Hepatocyte (in vitro differentiated cells): ENCODE data around the gene RPUSD4. TPM values are rescaled to one million over a fixed set of nuclear protein-coding genes. Genes with fewer than 3 reads are reported as not detected.
"Not testable (repeated sequence)": the region's sequence is repeated elsewhere in the genome, so short reads cannot be mapped to it uniquely, and the experiment has no call there.

ENCODE experiments used
- DNase-seq: peaks from one replicate; pipeline ENCODE4 v3.0.0-alpha.2; 2016; ENCODE audit warnings: low spot score
- H2AFZ ChIP-seq: fragments of 200-600 bp; sonication (generic); 2 replicates; pipeline ENCODE4 v1.6.0; 2016; ENCODE audit warnings: antibody characterized with exemption, mild to moderate bottlenecking
- H3K27ac ChIP-seq: fragments of 200-600 bp; sonication (generic); 2 replicates; pipeline ENCODE4 v1.5.1; 2016; ENCODE audit warnings: mild to moderate bottlenecking
- H3K27me3 ChIP-seq: fragments of 200-600 bp; sonication (generic); 2 replicates; pipeline ENCODE4 v1.6.1; 2016
- H3K36me3 ChIP-seq: fragments of 200-600 bp; sonication (generic); replicated peaks from 2 replicates; pipeline ENCODE4 v1.5.1; 2016; ENCODE audit warnings: low read depth; ENCODE audit not compliant: insufficient read depth
- H3K4me1 ChIP-seq: fragments of 200-600 bp; sonication (generic); 2 replicates; pipeline ENCODE4 v1.5.1; 2016; ENCODE audit warnings: mild to moderate bottlenecking, moderate library complexity; ENCODE audit not compliant: insufficient read depth
- H3K4me2 ChIP-seq: fragments of 200-600 bp; sonication (generic); 2 replicates; pipeline ENCODE4 v1.6.0; 2016
- H3K4me3 ChIP-seq: fragments of 200-600 bp; sonication (generic); 2 replicates; pipeline ENCODE4 v1.5.1; 2016; ENCODE audit warnings: mild to moderate bottlenecking
- H3K79me2 ChIP-seq: fragments of 200-600 bp; sonication (generic); 2 replicates; pipeline ENCODE4 v1.6.0; 2017; ENCODE audit warnings: mild to moderate bottlenecking
- H3K9me2 ChIP-seq: fragments of 200-600 bp; sonication (generic); replicated peaks from 2 replicates; pipeline ENCODE4 v1.6.0; 2017; ENCODE audit warnings: mild to moderate bottlenecking; ENCODE audit not compliant: insufficient read depth
- H3K9me3 ChIP-seq: fragments of 200-600 bp; sonication (generic); 2 replicates; pipeline ENCODE4 v1.5.1; 2016; ENCODE audit warnings: low read depth, mild to moderate bottlenecking
- H4K20me1 ChIP-seq: fragments of 200-600 bp; sonication (generic); 2 replicates; pipeline ENCODE4 v1.6.0; 2016; ENCODE audit warnings: mild to moderate bottlenecking; ENCODE audit not compliant: insufficient read depth, poor library complexity, severe bottlenecking
- CTCF ChIP-seq: fragments of 200-600 bp; sonication (generic); IDR thresholded peaks from 2 replicates; pipeline ENCODE4 v1.5.1; 2016; ENCODE audit warnings: antibody characterized with exemption, mild to moderate bottlenecking; ENCODE audit not compliant: poor library complexity
- EZH2 ChIP-seq: fragments of 200-600 bp; sonication (generic); IDR thresholded peaks from 2 replicates; pipeline ENCODE4 v1.6.1; 2016; ENCODE audit warnings: antibody characterized with exemption, mild to moderate bottlenecking, borderline replicate concordance
- EZH2phosphoT487 ChIP-seq: fragments of 200-600 bp; sonication (generic); IDR thresholded peaks from one replicate; pipeline ENCODE4 v1.6.1; 2018; ENCODE audit warnings: antibody characterized with exemption, mild to moderate bottlenecking, low read depth, moderate library complexity; ENCODE audit not compliant: unreplicated experiment, severe bottlenecking
- WGBS: methylation state at CpG from one replicate; pipeline ENCODE4 v1.1.6; 2016; ENCODE audit warnings: low lambda C conversion rate; ENCODE audit errors: missing lambda C conversion rate; 5-methylcytosine and 5-hydroxymethylcytosine counted together
- polyA plus RNA-seq: library from polyadenylated mRNA; unstranded; fragments of >200 nt; fragmentation: Nextera tagmentation; extraction: Ambion mirVana; gene quantifications from 2 replicates; pipeline ENCODE4 v1.2.1, GENCODE V29; 2016
- total RNA-seq: library from RNA; depleted of rRNA; stranded (reverse); fragments of >200 nt; gene quantifications from 2 replicates; pipeline ENCODE4 v1.2.3, GENCODE V29; 2014

The RPUSD4 gene
- total RNA-seq (24.0 and 26.4 TPM in 2 replicates), polyA plus RNA-seq (13.3 and 16.5 TPM in 2 replicates)

GRCh38 chr11:126211236-126212088, at the start of gene RPUSD4, which contains the start of gene FAM118B:
Gene RPUSD4, minus strand, starts transcription at chr11:126211650. Its CDS starts 12 bp downstream, at chr11:126211638.
Gene FAM118B, plus strand, starts transcription at chr11:126211782. Its CDS starts 23,220 bp downstream, at chr11:126235002.
- H3K4me1 ChIP-seq, result peaks cover 7% of the 10 kb centered on the region
- WGBS, result under 1% methylated on average over 37 of the region's 62 CpGs
- TF ChIP-seq EZH2 (no peak), EZH2phosphoT487 (no peak), CTCF (no peak)

GRCh38 chr11:126257764-126258163, 46.3 kb upstream of the RPUSD4 start:
- Histone ChIP-seq H3K4me2 (no peak overlapping the region), H3K4me1 (no peaks in the 10 kb centered on the region), H3K79me2 (no peaks in the 10 kb centered on the region), H3K36me3 (no peaks in the 10 kb centered on the region), H3K27me3 (no peaks in the 10 kb centered on the region), H3K27ac (no peak overlapping the region), H2AFZ (no peak overlapping the region), H3K4me3 (no peak overlapping the region), H3K9me2 (no peaks in the 10 kb centered on the region), H4K20me1 (no peaks in the 10 kb centered on the region), H3K9me3 (no peaks in the 10 kb centered on the region)
- DNase-seq, result no peak
- WGBS, result 90% methylated on average over 2 of the region's 2 CpGs
- TF ChIP-seq EZH2phosphoT487 (no peak), EZH2 (no peak), CTCF (no peak)

More at GRCh38 chr11:126211236-126212088, at the start of gene RPUSD4, which contains the start of gene FAM118B:
- no peaks in the 10 kb centered on the region for H3K36me3 ChIP-seq
- H3K27me3 ChIP-seq, result no peaks in the 10 kb centered on the region
- peak within 1 kb of the TSS; percentile 83 for H3K27ac ChIP-seq
- H3K79me2 ChIP-seq, result peaks cover 55% of the 10 kb centered on the region
- no peaks in the 10 kb centered on the region for H3K9me2 ChIP-seq
- peak; percentile 99 for DNase-seq
- H3K4me3 ChIP-seq, result peak within 1 kb of the TSS; percentile 94
- no peaks in the 10 kb centered on the region for H4K20me1 ChIP-seq
- peak within 1 kb of the TSS; percentile 96 for H3K4me2 ChIP-seq
- no peaks in the 10 kb centered on the region for H3K9me3 ChIP-seq
- peak within 1 kb of the TSS; percentile 96 for H2AFZ ChIP-seq

- Histone ChIP-seq H4K20me1 (no peaks in the 10 kb centered on the region), H3K27me3 (no peaks in the 10 kb centered on the region), H3K4me3 (no peak overlapping the region), H3K9me3 (no peaks in the 10 kb centered on the region), H3K9me2 (no peaks in the 10 kb centered on the region), H3K79me2 (no peaks in the 10 kb centered on the region), H3K27ac (no peak overlapping the region), H2AFZ (no peak overlapping the region), H3K36me3 (no peaks in the 10 kb centered on the region), H3K4me1 (no peaks in the 10 kb centered on the region), H3K4me2 (no peak overlapping the region)
- TF ChIP-seq EZH2 (no peak), EZH2phosphoT487 (no peak)
- DNase-seq, result no peak
- 96% methylated on average over 2 of the region's 2 CpGs for WGBS
Measured at GRCh38 chr11:126257144-126257543, 45.7 kb upstream of the RPUSD4 start.

GRCh38 chr11:126256216-126256615, 44.8 kb upstream of the RPUSD4 start:
- H3K36me3 ChIP-seq, result no peaks in the 10 kb centered on the region

GRCh38 chr11:126255507-126255906, 44.1 kb upstream of the RPUSD4 start:
- H3K4me3 ChIP-seq, H3K36me3 ChIP-seq, H3K79me2 ChIP-seq, H3K27ac ChIP-seq, H3K4me2 ChIP-seq, H3K4me1 ChIP-seq, H2AFZ ChIP-seq, H4K20me1 ChIP-seq, H3K27me3 ChIP-seq, H3K9me3 ChIP-seq, H3K9me2 ChIP-seq, DNase-seq: not testable (repeated sequence)
- WGBS, result 97% methylated on average over 5 of the region's 5 CpGs

More at GRCh38 chr11:126256216-126256615, 44.8 kb upstream of the RPUSD4 start:
- H4K20me1 ChIP-seq, result no peaks in the 10 kb centered on the region
- H3K27me3 ChIP-seq, result no peaks in the 10 kb centered on the region
- H3K4me1 ChIP-seq, result no peaks in the 10 kb centered on the region
- H3K9me2 ChIP-seq, result no peaks in the 10 kb centered on the region
- no peak overlapping the region for H3K4me2 ChIP-seq
- H3K79me2 ChIP-seq, result no peaks in the 10 kb centered on the region
- 97% methylated on average over 4 of the region's 4 CpGs for WGBS
- H3K4me3 ChIP-seq, result no peak overlapping the region
- H3K27ac ChIP-seq, result no peak overlapping the region
- no peak overlapping the region for H2AFZ ChIP-seq
- no peaks in the 10 kb centered on the region for H3K9me3 ChIP-seq
- no peak for DNase-seq
- TF ChIP-seq EZH2 (no peak), CTCF (no peak), EZH2phosphoT487 (no peak)
